HUES64 (cell line): ENCODE results near the gene TMED10.

Experiments
- H3K27ac ChIP-seq: 2 replicates; pipeline ENCODE4 v1.7.0; 2013; ENCODE audit warnings: low read depth, low read length, inconsistent platforms
- H3K27me3 ChIP-seq: 2 replicates; pipeline ENCODE4 v1.6.1; 2013; ENCODE audit warnings: mild to moderate bottlenecking, low read length; ENCODE audit not compliant: insufficient read depth
- H3K36me3 ChIP-seq: 2 replicates; pipeline ENCODE4 v1.6.1; 2013; ENCODE audit warnings: mild to moderate bottlenecking, low read length; ENCODE audit not compliant: insufficient read depth
- H3K4me1 ChIP-seq: 2 replicates; pipeline ENCODE4 v1.6.1; 2013; ENCODE audit warnings: mild to moderate bottlenecking, low read length, moderate library complexity; ENCODE audit not compliant: insufficient read depth
- H3K4me3 ChIP-seq: 2 replicates; pipeline ENCODE4 v1.5.1; 2013; ENCODE audit warnings: mild to moderate bottlenecking, low read length, moderate library complexity
- H3K9ac ChIP-seq: 2 replicates; pipeline ENCODE4 v1.6.1; 2013; ENCODE audit warnings: mild to moderate bottlenecking, low read depth, low read length
- H3K9me3 ChIP-seq: 2 replicates; pipeline ENCODE4 v1.6.1; 2013; ENCODE audit warnings: low read depth, low read length; ENCODE audit not compliant: insufficient read depth
- WGBS: fragments of 150-250, 120-280 bp; methylation state at CpG from one replicate; pipeline ENCODE4 v1.1.7; 2013; ENCODE audit warnings: missing lambda C conversion rate; 5-methylcytosine and 5-hydroxymethylcytosine counted together

Gene TMED10

GRCh38 chr14:75126121-75126544, 50.3 kb downstream of the TMED10 start:
- H3K36me3 ChIP-seq = peaks cover 3% of the 10 kb centered on the region; the same call in 1 of the 2 replicates
- peaks cover 17% of the 10 kb centered on the region for H3K4me1 ChIP-seq
- peak overlapping the region; percentile 95 for H3K4me3 ChIP-seq
- peak overlapping the region; percentile 91 for H3K27ac ChIP-seq
- H3K9me3 ChIP-seq = no peaks in the 10 kb centered on the region
- WGBS = 13% methylated on average over 1 of the region's 6 CpGs
- peak overlapping the region; percentile 93 for H3K9ac ChIP-seq
- no peaks in the 10 kb centered on the region for H3K27me3 ChIP-seq

DNA sequence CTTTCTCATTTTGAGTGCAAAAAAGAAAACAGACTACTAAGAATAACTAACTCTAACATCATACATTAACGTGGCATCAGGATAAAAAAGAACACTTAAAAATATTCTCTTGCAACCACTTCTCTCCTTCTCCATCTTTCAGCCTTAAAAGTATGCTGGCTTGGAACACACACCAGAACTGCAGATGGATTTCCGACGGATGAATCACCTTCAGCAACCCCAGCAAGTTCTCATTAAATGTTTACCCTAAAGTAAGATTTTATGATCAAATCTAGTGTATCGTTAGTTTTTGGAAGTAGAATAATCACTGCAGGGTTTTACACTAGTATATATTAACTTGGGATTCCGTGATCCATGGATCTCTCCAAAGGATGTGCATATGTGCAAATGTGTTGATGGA, 50.8 kb downstream of the TMED10 start:
- no peaks in the 10 kb centered on the region for H3K9me3 ChIP-seq
- H3K4me3 ChIP-seq = peak overlapping the region; percentile 95
- WGBS = 87% methylated on average over 5 of the region's 5 CpGs
- H3K27ac ChIP-seq = no peak overlapping the region
- H3K27me3 ChIP-seq = no peaks in the 10 kb centered on the region
- peaks cover 7% of the 10 kb centered on the region for H3K36me3 ChIP-seq
- H3K4me1 ChIP-seq = peaks cover 17% of the 10 kb centered on the region
- peak overlapping the region; percentile 93; the same call in 1 of the 2 replicates for H3K9ac ChIP-seq

DNA sequence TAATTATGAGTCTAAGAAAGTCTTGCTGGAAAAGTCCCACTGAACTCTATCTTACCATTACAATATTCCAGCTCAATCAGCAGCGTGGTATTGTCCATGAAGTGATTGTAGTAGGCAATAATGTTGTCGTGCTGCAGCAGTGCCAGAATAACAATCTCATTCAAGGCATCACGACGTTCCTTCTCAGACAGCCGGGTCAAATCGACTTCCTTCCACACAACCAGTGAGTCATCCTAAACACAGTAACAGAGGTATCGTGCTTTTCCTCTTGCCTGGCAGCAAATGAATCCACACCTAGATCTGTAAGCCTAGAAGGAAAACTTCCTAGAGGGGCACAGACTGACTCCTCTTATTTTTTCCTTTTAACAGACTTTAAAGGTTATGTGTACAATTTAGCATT, 52.4 kb downstream of the TMED10 start:
- 72% methylated on average over 7 of the region's 7 CpGs for WGBS
- H3K9ac ChIP-seq = no peak overlapping the region
- H3K27ac ChIP-seq = no peak overlapping the region
- H3K4me3 ChIP-seq = no peak overlapping the region
- H3K9me3 ChIP-seq = no peaks in the 10 kb centered on the region
- H3K27me3 ChIP-seq = no peaks in the 10 kb centered on the region
- H3K36me3 ChIP-seq = peaks cover 23% of the 10 kb centered on the region
- peaks cover 17% of the 10 kb centered on the region for H3K4me1 ChIP-seq

- Histone ChIP-seq H3K9me3 (no peaks in the 10 kb centered on the region), H3K27me3 (no peaks in the 10 kb centered on the region), H3K4me1 (peaks cover 13% of the 10 kb centered on the region; the same call in 1 of the 2 replicates), H3K36me3 (peaks cover 47% of the 10 kb centered on the region), H3K27ac (no peak overlapping the region), H3K4me3 (no peak overlapping the region), H3K9ac (no peak overlapping the region)
- WGBS = 92% methylated on average over 7 of the region's 7 CpGs
Observed at GRCh38 chr14:75121552-75121951, 54.9 kb downstream of the TMED10 start.

DNA sequence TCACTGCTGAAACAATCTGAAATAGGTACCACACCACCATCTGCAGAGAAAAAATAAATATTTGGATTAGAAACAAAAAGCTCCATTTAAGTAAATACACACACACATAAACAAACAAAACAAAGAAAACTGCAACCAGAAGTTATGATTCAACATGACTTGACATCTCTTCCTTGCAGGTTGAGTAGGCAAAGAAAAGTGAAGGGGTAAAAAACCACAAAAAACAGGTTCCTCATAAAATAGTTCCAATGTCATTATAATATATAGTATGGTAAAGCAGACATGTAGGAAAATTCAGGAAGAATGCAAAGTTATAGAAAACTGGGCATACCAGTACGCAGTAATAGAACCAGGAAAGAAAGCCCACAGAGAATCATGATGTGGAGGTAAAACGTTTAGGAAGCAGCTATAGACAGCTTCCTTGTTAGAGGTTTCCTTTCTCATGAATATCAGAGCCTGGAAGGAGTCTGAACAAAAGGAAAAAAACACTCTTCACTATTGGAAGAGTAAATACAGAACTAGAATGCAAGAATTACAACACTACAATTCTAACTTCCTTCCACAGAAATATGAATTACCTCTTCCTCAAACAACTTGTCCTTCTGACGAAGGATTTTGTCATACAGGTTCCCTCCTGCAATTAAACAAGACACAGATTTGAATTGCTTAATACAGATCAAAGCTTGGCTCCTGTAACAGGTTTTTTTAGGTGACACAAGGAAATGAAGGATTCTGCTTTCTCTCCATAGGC, 55.7 kb downstream of the TMED10 start:
- Histone ChIP-seq H3K9ac (no peak overlapping the region), H3K36me3 (peaks cover 55% of the 10 kb centered on the region)
- WGBS = 76% methylated on average over 3 of the region's 3 CpGs

DNA sequence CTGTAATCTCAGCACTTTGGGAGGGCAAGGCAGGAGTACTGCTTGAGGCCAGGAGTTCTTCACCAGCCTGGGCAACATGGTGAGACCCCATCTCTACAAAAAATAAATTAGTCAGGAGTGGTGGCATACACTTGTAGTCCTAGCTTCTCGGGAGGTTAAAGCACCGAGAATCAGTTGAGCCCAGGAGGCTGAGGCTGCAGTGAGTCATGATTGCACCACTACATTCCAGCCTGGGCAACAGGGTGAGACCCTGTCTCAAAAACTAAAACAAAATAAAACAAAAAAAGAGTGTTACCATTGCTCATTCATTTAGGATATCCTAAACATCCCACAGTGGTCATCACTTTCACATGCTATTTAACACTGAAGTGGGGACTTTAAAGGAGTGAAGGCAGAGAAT, 57.4 kb downstream of the TMED10 start:
- Histone ChIP-seq H3K27ac (no peak overlapping the region), H3K4me3 (no peak overlapping the region), H3K36me3 (peaks cover 71% of the 10 kb centered on the region), H3K9me3 (no peaks in the 10 kb centered on the region), H3K27me3 (no peaks in the 10 kb centered on the region), H3K4me1 (peaks cover under 1% of the 10 kb centered on the region; the same call in 1 of the 2 replicates), H3K9ac (no peak overlapping the region)
- WGBS = 97% methylated on average over 2 of the region's 2 CpGs

More for the DNA sequence above, 55.7 kb downstream of the TMED10 start:
- peaks cover 10% of the 10 kb centered on the region; the same call in 1 of the 2 replicates for H3K4me1 ChIP-seq
- no peaks in the 10 kb centered on the region for H3K9me3 ChIP-seq
- no peak overlapping the region for H3K27ac ChIP-seq
- no peak overlapping the region for H3K4me3 ChIP-seq
- no peaks in the 10 kb centered on the region for H3K27me3 ChIP-seq

DNA sequence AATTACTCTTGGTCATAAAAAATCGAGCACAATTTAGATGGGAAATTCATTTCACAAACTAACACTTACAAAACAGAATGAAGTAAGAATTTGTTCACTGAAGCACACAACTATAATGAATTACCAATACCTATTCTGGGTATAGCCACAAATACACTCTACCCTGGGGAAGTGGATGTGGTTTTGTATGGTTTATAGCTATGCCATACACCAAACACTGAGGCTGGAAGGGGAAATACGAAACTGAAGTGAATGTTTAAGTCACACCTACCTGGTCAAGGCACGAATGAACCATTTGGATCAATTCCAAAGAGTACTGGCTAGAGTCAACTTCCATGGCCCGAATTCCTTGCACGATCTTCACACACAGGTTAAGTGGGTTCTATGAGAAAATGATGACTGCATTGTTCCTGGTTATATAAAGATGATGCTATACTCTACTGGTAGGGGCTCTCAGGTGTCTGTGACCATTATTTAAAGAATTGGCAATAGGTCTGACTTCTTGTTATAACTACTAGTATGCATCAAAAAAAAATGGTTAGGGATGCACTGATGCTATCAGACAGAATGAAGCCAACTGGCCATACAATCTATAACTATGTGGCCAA, 62.4 kb downstream of the TMED10 start:
- peaks cover 99% of the 10 kb centered on the region for H3K36me3 ChIP-seq
- H3K4me1 ChIP-seq = no peaks in the 10 kb centered on the region
- WGBS = 96% methylated on average over 5 of the region's 5 CpGs
- no peak overlapping the region for H3K9ac ChIP-seq
- H3K4me3 ChIP-seq = no peak overlapping the region
- H3K9me3 ChIP-seq = no peaks in the 10 kb centered on the region
- H3K27me3 ChIP-seq = no peaks in the 10 kb centered on the region
- no peak overlapping the region for H3K27ac ChIP-seq

DNA sequence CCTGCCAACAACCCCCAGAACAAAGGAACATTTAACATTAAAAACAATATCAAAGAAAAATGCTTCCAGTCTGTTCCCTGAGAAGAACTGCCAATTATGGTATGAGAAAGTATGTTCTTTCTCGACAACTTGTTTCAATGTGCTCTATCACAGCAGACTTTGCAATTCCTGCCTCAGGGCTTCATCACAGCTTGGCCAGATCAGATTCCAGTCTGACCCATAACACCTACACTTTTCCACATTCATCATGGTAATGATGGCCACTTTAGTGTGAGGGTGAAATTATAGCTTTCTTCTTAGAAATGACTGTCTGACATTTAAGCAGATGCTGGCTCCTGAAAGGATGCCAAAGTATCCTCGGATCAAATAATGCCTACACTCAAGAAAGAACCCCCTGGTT, 66.5 kb downstream of the TMED10 start:
- H3K4me3 ChIP-seq = no peak overlapping the region

DNA sequence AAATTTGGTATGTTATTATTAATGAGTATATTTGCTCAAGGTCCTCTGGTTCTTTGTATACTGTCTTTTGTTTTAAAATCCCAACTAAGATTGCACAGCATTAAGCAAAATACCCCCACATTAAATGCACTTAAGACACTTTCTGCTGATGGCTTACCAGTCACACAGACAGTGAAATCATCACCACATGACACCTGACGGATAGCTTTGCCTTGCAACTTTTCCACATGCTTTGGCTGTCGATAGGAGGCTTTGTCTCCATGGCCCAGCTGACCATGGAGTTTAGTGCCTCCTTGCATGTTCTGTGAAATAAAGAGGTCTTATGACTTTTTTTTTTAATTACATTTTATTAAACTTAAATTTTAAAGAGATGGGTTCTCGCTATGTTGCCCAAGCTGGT, 69.2 kb downstream of the TMED10 start:
- H3K27ac ChIP-seq = no peak overlapping the region
- no peaks in the 10 kb centered on the region for H3K9me3 ChIP-seq
- no peak overlapping the region for H3K9ac ChIP-seq
- H3K4me3 ChIP-seq = no peak overlapping the region
- WGBS = 92% methylated on average over 3 of the region's 3 CpGs
- H3K36me3 ChIP-seq = peaks cover 91% of the 10 kb centered on the region
- H3K4me1 ChIP-seq = no peaks in the 10 kb centered on the region
- H3K27me3 ChIP-seq = no peaks in the 10 kb centered on the region

More for the DNA sequence above, 66.5 kb downstream of the TMED10 start:
- Histone ChIP-seq H3K9me3 (no peaks in the 10 kb centered on the region), H3K27me3 (no peaks in the 10 kb centered on the region), H3K27ac (no peak overlapping the region), H3K4me1 (no peaks in the 10 kb centered on the region), H3K36me3 (peaks cover 96% of the 10 kb centered on the region), H3K9ac (no peak overlapping the region)
- 94% methylated on average over 1 of the region's 2 CpGs for WGBS

GRCh38 chr14:75101491-75101890, 74.9 kb downstream of the TMED10 start:
- H3K4me3 ChIP-seq = no peak overlapping the region
- no peaks in the 10 kb centered on the region for H3K27me3 ChIP-seq
- H3K36me3 ChIP-seq = peaks cover 87% of the 10 kb centered on the region
- no peaks in the 10 kb centered on the region for H3K4me1 ChIP-seq
- H3K9me3 ChIP-seq = no peaks in the 10 kb centered on the region
- no peak overlapping the region for H3K27ac ChIP-seq
- H3K9ac ChIP-seq = no peak overlapping the region
- WGBS = 84% methylated on average over 3 of the region's 4 CpGs

DNA sequence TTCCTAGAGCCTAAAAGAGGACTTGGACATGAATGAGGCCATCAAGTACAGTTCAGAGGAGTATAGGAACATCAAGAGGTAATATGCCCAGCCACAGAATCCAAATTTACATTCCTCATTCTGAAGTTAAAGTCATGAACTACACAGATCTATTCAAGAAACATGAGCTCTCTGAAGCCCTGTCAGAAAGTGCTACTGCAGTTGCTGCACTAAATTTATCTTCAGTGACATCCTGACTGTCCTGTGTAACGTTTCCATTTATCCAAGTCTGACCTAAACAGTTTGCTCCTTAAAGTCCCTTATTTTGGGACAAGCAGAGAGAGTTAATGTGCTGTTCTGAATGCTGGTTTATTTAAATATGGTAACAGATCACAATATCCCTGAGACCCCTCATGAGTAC, 77.7 kb downstream of the TMED10 start:
- 93% methylated on average over 1 of the region's 1 CpG for WGBS
- H3K27me3 ChIP-seq = no peaks in the 10 kb centered on the region
- no peak overlapping the region for H3K4me3 ChIP-seq
- no peak overlapping the region for H3K27ac ChIP-seq
- H3K36me3 ChIP-seq = peaks cover 90% of the 10 kb centered on the region
- no peaks in the 10 kb centered on the region for H3K4me1 ChIP-seq
- no peak overlapping the region for H3K9ac ChIP-seq
- no peaks in the 10 kb centered on the region for H3K9me3 ChIP-seq
